Measurements from ENCODE around the gene C2CD4A.

DNA sequence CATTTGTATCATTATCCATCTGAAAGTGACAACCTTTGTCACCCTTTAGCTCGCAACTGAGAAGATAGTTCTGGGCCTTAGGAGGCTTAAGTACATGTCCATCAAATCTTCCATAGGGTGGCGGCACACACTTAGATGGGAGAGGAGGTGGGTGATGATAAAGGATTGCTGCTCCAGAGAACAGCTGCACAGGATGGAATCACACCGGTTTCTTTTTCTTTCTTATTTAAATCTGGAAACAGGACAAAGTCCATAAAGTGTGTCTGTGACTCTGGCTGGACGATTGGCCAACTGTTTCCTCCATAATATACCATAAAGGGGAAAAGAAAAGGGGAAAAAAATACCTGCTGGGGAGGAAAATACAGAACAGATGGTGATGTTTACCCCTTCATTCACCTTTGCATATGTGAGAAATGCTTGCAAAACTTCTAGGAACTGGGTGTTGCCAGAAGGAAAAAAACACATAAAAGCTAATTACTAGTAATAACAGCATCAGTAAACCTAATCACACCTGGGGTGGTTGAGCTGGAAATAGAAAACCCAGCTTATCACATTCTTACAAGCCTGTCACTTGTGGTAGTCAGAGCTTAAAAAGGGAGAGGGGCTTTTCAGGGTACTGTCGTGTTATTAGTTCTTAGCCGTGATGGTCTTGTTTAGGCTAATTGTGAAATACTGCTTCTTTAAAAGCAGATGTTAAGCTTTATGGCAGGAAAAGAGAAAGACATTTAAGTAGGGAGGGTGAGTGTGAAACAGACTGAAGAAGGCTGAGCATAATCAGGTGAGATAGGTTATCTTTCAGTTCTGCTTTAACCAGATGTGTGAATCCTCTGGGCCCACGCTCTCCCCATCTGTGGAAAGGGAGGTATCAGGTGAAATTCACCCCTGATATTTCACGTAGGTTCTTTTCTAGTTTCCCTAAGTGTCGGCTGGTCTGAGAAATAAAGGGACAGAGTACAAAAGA lies 16.7 kb downstream of the C2CD4A start:
- TF ChIP-seq, protein P1, sequence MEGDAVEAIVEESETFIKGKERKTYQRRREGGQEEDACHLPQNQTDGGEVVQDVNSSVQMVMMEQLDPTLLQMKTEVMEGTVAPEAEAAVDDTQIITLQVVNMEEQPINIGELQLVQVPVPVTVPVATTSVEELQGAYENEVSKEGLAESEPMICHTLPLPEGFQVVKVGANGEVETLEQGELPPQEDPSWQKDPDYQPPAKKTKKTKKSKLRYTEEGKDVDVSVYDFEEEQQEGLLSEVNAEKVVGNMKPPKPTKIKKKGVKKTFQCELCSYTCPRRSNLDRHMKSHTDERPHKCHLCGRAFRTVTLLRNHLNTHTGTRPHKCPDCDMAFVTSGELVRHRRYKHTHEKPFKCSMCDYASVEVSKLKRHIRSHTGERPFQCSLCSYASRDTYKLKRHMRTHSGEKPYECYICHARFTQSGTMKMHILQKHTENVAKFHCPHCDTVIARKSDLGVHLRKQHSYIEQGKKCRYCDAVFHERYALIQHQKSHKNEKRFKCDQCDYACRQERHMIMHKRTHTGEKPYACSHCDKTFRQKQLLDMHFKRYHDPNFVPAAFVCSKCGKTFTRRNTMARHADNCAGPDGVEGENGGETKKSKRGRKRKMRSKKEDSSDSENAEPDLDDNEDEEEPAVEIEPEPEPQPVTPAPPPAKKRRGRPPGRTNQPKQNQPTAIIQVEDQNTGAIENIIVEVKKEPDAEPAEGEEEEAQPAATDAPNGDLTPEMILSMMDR (IDR thresholded peaks at IDR 0.05) = no peak
- no peak for TF ChIP-seq POLR2A (IDR thresholded peaks at IDR 0.05)

Data from adrenal gland (tissue), 5 donors.